GM21360 (cell line): Measurements from ENCODE around the gene CUL3.
"Not testable (repeated sequence)": the region's sequence is repeated elsewhere in the genome, so short reads cannot be mapped to it uniquely, and the experiment has no call there.

Experiments
- ATAC-seq: cut with Tn5 transposase; IDR thresholded peaks from one replicate; pipeline ENCODE4 v1.9.1; 2021; ENCODE audit warnings: mild to moderate bottlenecking, moderate library complexity; ENCODE audit not compliant: unreplicated experiment

The CUL3 gene

GRCh38 chr2:224583033-224583432 lies 2.1 kb downstream of the CUL3 start:
- not testable (repeated sequence) for ATAC-seq

- ATAC-seq: no peak
Measured at GRCh38 chr2:224580248-224580647, 4.9 kb downstream of the CUL3 start.

- ATAC-seq: no peak
Measured at GRCh38 chr2:224579411-224579810, 5.8 kb downstream of the CUL3 start.

- ATAC-seq: no peak
Measured at GRCh38 chr2:224577541-224577940, 7.6 kb downstream of the CUL3 start.

- ATAC-seq: peak; percentile 61
Measured at GRCh38 chr2:224576088-224576715, 9.0 kb downstream of the CUL3 start.

GRCh38 chr2:224574423-224575084 lies 10.6 kb downstream of the CUL3 start:
- no peak for ATAC-seq

- ATAC-seq: no peak
Measured at GRCh38 chr2:224573724-224574123, 11.4 kb downstream of the CUL3 start.

- ATAC-seq: no peak
Measured at GRCh38 chr2:224572338-224572737, 12.8 kb downstream of the CUL3 start.

GRCh38 chr2:224570328-224570993 lies 14.7 kb downstream of the CUL3 start:
- no peak for ATAC-seq

- ATAC-seq: no peak
Measured at GRCh38 chr2:224569654-224570053, 15.5 kb downstream of the CUL3 start.

- ATAC-seq: no peak
Measured at GRCh38 chr2:224565452-224566035, 19.6 kb downstream of the CUL3 start.

GRCh38 chr2:224563537-224563936 lies 21.6 kb downstream of the CUL3 start:
- ATAC-seq: no peak

- no peak for ATAC-seq
Measured at GRCh38 chr2:224562831-224563230, 22.3 kb downstream of the CUL3 start.

- peak; percentile 68 for ATAC-seq
Measured at GRCh38 chr2:224561234-224562005, 23.7 kb downstream of the CUL3 start.

- no peak for ATAC-seq
Measured at GRCh38 chr2:224560549-224560948, 24.6 kb downstream of the CUL3 start.

GRCh38 chr2:224557610-224558009 lies 27.6 kb downstream of the CUL3 start:
- ATAC-seq: no peak

- ATAC-seq: no peak
Measured at GRCh38 chr2:224556381-224556780, 28.8 kb downstream of the CUL3 start.

GRCh38 chr2:224555823-224556366 lies 29.3 kb downstream of the CUL3 start:
- ATAC-seq: no peak

- ATAC-seq: no peak
Measured at GRCh38 chr2:224552771-224553170, 32.4 kb downstream of the CUL3 start.

- ATAC-seq: no peak
Measured at GRCh38 chr2:224551693-224552092, 33.5 kb downstream of the CUL3 start.

GRCh38 chr2:224546926-224547325 lies 38.2 kb downstream of the CUL3 start:
- no peak for ATAC-seq
